ENCODE results near the gene PAK4. TPM values are rescaled to one million over a fixed set of nuclear protein-coding genes. Genes with fewer than 3 reads are reported as not detected.

PAK4 gene
- polyA plus RNA-seq, 1 of the 3 experiments (the other 2 are of a cell fraction): 36.4 TPM

GRCh38 chr19:39084732-39085080, 40.9 kb upstream of the PAK4 start (continued):
- no peak for TF ChIP-seq IRF3 (IDR thresholded peaks at IDR 0.05; ENCODE audit: low read depth, low read length)

GRCh38 chr19:39085392-39085791, 40.2 kb upstream of the PAK4 start:
- H3K4me2 ChIP-seq: no peak overlapping the region
- no peak for DNase-seq
- H3F3A ChIP-seq (replicated peaks; ENCODE audit: insufficient read depth): peaks cover under 1% of the 10 kb centered on the region
- no peaks in the 10 kb centered on the region for H3K79me2 ChIP-seq (ENCODE audit: insufficient read depth)
- H3K9ac ChIP-seq: no peak overlapping the region
- no peaks in the 10 kb centered on the region for H3K9me2 ChIP-seq
- no peaks in the 10 kb centered on the region for H4K20me1 ChIP-seq (ENCODE audit: insufficient read depth)
- ChIA-PET POLR2A (no interaction called here), CTCF (interaction anchor here (0.9 to 1.4 kb wide), 2 partner anchors 15 to 26 kb away, joined by 3 to 4 read pairs; no protein-coding TSS in a partner anchor)
- peaks cover 0 to 7% of the 10 kb centered on the region in 2 experiments; a peak in 1 of 4 replicates for H3K4me1 ChIP-seq (ENCODE audit: control insufficient read depth in 1 of 2, insufficient read depth in 2 of 2, low read depth in 1 of 2, low read length in 1 of 2)
- H3K4me3 ChIP-seq (ENCODE audit: low read depth in 2 of 2, low read length in 1 of 2): no peak overlapping the region
- TF ChIP-seq YY1 (IDR thresholded peaks at IDR 0.05; ENCODE audit: low read depth): no peak
- TF ChIP-seq USF1 (IDR thresholded peaks at IDR 0.05; ENCODE audit: borderline replicate concordance, low read depth): no peak
- no peak for TF ChIP-seq TAF1 (IDR thresholded peaks at IDR 0.05; ENCODE audit: borderline replicate concordance, low read depth, low read length)
- TF ChIP-seq GATA2 (CRISPR knock-in tag; IDR thresholded peaks at IDR 0.05): no peak
- TF ChIP-seq USF2 (IDR thresholded peaks at IDR 0.05; ENCODE audit: borderline replicate concordance, low read depth, low read length): no peak
- no peaks in the 10 kb centered on the region for H3K27me3 ChIP-seq (ENCODE audit: insufficient read depth)
- H3K36me3 ChIP-seq (replicated peaks in 1 of 2; ENCODE audit: control insufficient read depth in 1 of 2, insufficient read depth in 2 of 2, low read length in 1 of 2): no peaks in the 10 kb centered on the region
- no peak overlapping the region for H2AFZ ChIP-seq (ENCODE audit: low read depth)
- 93% methylated on average over 7 of the region's 8 CpGs for WGBS (ENCODE audit: low lambda C conversion rate)
- H3K27ac ChIP-seq (ENCODE audit: low read depth in 2 of 2, low read length in 1 of 2): no peak overlapping the region
- no peaks in the 10 kb centered on the region for H3K9me3 ChIP-seq

- no peak for TF ChIP-seq GABPA (IDR thresholded peaks at IDR 0.05; ENCODE audit: low read depth)
- no peak for TF ChIP-seq NFIC (IDR thresholded peaks at IDR 0.05; ENCODE audit: borderline replicate concordance)
- H3K27ac ChIP-seq (ENCODE audit: low read depth in 2 of 2, low read length in 1 of 2): no peak overlapping the region
- H3K36me3 ChIP-seq (replicated peaks in 1 of 2; ENCODE audit: control insufficient read depth in 1 of 2, insufficient read depth in 2 of 2, low read length in 1 of 2): no peaks in the 10 kb centered on the region
- H3K9me2 ChIP-seq: no peaks in the 10 kb centered on the region
- H2AFZ ChIP-seq (ENCODE audit: low read depth): no peak overlapping the region
- H3K9ac ChIP-seq: no peak overlapping the region
- no peaks in the 10 kb centered on the region for H3K79me2 ChIP-seq (ENCODE audit: insufficient read depth)
- H3K4me3 ChIP-seq (ENCODE audit: low read depth in 2 of 2, low read length in 1 of 2): no peak overlapping the region
- ChIA-PET POLR2A (no interaction called here), CTCF (interaction anchor here (1.4 kb wide), 1 partner anchor 14 kb away, joined by 4 read pairs; no protein-coding TSS in a partner anchor)
- DNase-seq: no peak
- WGBS (ENCODE audit: low lambda C conversion rate): 79% methylated on average over 4 of the region's 4 CpGs
- no peaks in the 10 kb centered on the region for H4K20me1 ChIP-seq (ENCODE audit: insufficient read depth)
- H3K4me2 ChIP-seq: no peak overlapping the region
- H3F3A ChIP-seq (replicated peaks; ENCODE audit: insufficient read depth): no peaks in the 10 kb centered on the region
- H3K4me1 ChIP-seq (ENCODE audit: control insufficient read depth in 1 of 2, insufficient read depth in 2 of 2, low read depth in 1 of 2, low read length in 1 of 2): peaks cover 0 to 7% of the 10 kb centered on the region in 2 experiments; a peak in 1 of 4 replicates
- no peaks in the 10 kb centered on the region for H3K27me3 ChIP-seq (ENCODE audit: insufficient read depth)
- H3K9me3 ChIP-seq: no peaks in the 10 kb centered on the region
Measured at GRCh38 chr19:39086386-39086785, 39.2 kb upstream of the PAK4 start.
